Gastroesophageal sphincter (tissue), 4 donors: ENCODE results near the gene PDE11A. TPM values are rescaled to one million over a fixed set of nuclear protein-coding genes. Genes with fewer than 3 reads are reported as not detected.
A peak's percentile ranks its signal among the peaks of the same experiment; 100 is the strongest.

ENCODE experiments used
- ATAC-seq: fragments of 150-250 bp; one replicate; pipeline ENCODE4 v1.9.1; 2016; ENCODE audit warnings: mild to moderate bottlenecking, moderate library complexity
- H3K27ac ChIP-seq, 4 donors: fragments of 200-600 bp; sonication (generic) in 3 of 4; 1 replicate in 3 of 4; 2 replicates in 1 of 4; pipeline ENCODE4 v1.5.1; 2016 to 2019
- H3K27me3 ChIP-seq: fragments of 200-600 bp; sonication (generic); one replicate; pipeline ENCODE4 v1.5.1; 2019
- H3K36me3 ChIP-seq, 2 donors: fragments of 200-600 bp; sonication (generic); one replicate each; pipeline ENCODE4 v1.5.1; 2019; ENCODE audit warnings: control low read depth in 1 of 2
- H3K4me1 ChIP-seq, 3 donors: fragments of 200-600 bp; sonication (generic); 1 replicate in 2 of 3; 2 replicates in 1 of 3; pipeline ENCODE4 v1.5.1; 2016 to 2019; ENCODE audit warnings: control low read depth in 2 of 3
- H3K4me3 ChIP-seq, 2 donors: fragments of 200-600 bp; sonication (generic); one replicate each; pipeline ENCODE4 v1.5.1; 2019; ENCODE audit warnings: mild to moderate bottlenecking in 1 of 2, moderate library complexity in 1 of 2
- H3K9me3 ChIP-seq, 3 donors: fragments of 200-600 bp; sonication (generic); one replicate each; pipeline ENCODE4 v1.5.1; 2017 to 2019; ENCODE audit warnings: control low read depth in 2 of 3
- EP300 ChIP-seq: sonication (generic); formaldehyde crosslinking; IDR thresholded peaks from one replicate; pipeline ENCODE4 v1.6.1; 2017; ENCODE audit warnings: antibody characterized with exemption, mild to moderate bottlenecking
- POLR2A ChIP-seq, 2 donors: fragments of 450-650 bp; IDR thresholded peaks; one replicate each; pipeline ENCODE4 v1.6.1; 2017; ENCODE audit warnings: antibody characterized with exemption in 2 of 2, mild to moderate bottlenecking in 2 of 2, moderate library complexity in 1 of 2
- POLR2AphosphoS5 ChIP-seq: sonication (generic); formaldehyde crosslinking; IDR thresholded peaks from one replicate; pipeline ENCODE4 v1.6.1; 2017; ENCODE audit warnings: antibody characterized with exemption
- WGBS, 2 donors: methylation state at CpG; one replicate each; pipeline ENCODE4 v1.1.5; 2018; ENCODE audit warnings: low coverage in 1 of 2; 5-methylcytosine and 5-hydroxymethylcytosine counted together
- total RNA-seq, 4 donors: library from RNA; depleted of rRNA; stranded (reverse); fragments of >200 nt; gene quantifications; one replicate each; pipeline ENCODE4 v1.1.0, GENCODE V29; 2016
- TF ChIP-seq, protein P1 (sequence below), 4 experiments: fragments of 200-600 bp in 2 of 4; fragments of 450-650 bp in 2 of 4; sonication (generic) in 1 of 4; IDR thresholded peaks; one replicate each; pipeline ENCODE4 v1.5.1; 2017 to 2019; ENCODE audit warnings: antibody characterized with exemption in 4 of 4, mild to moderate bottlenecking in 2 of 4, moderate library complexity in 2 of 4

Gene PDE11A
- total RNA-seq, 4 donors from 2014 or later = 0.13 to 1.9 (median 0.16) TPM; not detected in 1

DNA sequence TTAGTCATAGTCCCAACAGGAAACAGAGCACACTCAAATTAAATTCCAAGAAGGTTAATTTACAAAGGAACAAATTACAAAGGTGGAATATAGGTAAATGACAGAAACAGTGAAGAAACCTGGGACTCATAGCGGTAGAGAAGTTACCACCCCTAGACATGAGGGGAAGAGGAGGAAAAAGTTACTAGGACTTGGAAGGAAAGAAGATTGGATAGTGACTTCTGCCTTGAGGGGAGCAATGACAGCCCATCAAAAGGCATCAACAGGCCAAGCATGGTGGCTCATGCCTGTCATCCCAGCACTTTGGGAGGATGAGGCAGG, 2.4 kb upstream of the PDE11A start:
- no peak for ATAC-seq
- H3K27ac ChIP-seq = no peak overlapping the region

DNA sequence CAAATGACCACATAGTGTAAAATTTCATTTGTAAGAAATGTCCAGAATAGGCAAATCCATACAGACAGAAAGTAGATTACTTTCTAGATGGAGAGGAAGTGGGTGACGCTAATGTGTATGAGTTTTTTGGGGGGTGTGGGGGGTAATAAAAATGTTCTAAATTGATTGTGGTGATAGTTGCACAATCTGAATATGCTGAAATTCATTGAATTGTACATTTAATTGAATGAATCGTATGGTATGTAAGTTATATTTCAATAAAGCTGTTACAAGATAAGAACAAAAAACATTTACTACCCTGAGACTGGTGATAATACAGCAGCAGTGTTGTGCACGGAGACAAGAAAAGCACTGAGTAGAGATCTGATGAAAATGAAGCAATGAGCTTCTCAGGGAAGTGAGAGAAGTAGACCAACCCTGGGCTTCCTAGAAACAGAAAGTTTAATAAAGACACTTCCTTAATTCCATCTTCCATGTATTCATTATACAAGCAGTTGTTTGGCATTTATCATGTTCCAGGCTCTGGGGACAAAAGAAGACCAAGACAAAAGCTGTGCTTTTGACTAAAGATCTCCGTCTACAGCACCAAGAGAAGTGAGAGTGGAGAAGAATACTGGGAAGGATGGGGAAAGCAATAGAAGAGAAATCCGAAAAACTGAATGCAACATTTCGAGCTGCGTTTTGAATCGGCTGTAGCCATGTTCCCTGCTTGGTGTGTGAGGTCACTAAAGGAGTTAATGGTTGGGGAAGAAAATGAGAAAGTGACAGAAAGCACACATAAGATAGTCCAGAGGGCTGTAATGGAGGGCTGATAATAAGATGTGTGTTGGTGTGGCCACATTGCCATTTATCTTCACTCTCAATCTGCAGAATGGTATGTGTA, 1.8 kb upstream of the PDE11A start:
- Histone ChIP-seq H3K4me1 (peaks cover 0 to 16% (median 3%) of the 10 kb centered on the region in 3 donors), H3K9me3 (no peaks in the 10 kb centered on the region), H3K36me3 (no peaks in the 10 kb centered on the region), H3K4me3 (no peak overlapping the region), H3K27ac (no peak overlapping the region), H3K27me3 (peaks cover 34% of the 10 kb centered on the region)
- ATAC-seq = no peak
- TF ChIP-seq, protein P1, sequence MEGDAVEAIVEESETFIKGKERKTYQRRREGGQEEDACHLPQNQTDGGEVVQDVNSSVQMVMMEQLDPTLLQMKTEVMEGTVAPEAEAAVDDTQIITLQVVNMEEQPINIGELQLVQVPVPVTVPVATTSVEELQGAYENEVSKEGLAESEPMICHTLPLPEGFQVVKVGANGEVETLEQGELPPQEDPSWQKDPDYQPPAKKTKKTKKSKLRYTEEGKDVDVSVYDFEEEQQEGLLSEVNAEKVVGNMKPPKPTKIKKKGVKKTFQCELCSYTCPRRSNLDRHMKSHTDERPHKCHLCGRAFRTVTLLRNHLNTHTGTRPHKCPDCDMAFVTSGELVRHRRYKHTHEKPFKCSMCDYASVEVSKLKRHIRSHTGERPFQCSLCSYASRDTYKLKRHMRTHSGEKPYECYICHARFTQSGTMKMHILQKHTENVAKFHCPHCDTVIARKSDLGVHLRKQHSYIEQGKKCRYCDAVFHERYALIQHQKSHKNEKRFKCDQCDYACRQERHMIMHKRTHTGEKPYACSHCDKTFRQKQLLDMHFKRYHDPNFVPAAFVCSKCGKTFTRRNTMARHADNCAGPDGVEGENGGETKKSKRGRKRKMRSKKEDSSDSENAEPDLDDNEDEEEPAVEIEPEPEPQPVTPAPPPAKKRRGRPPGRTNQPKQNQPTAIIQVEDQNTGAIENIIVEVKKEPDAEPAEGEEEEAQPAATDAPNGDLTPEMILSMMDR (IDR thresholded peaks at IDR 0.05) = no peak
- TF ChIP-seq EP300 (no peak), POLR2A (IDR thresholded peaks at IDR 0.05) (no peak), POLR2AphosphoS5 (no peak)
- WGBS, 2 donors = 79 to 91% methylated on average over 7 to 8 of the region's 8 CpGs

More for the DNA sequence above, 2.4 kb upstream of the PDE11A start:
- 93 to 100% methylated on average over 1 of the region's 1 CpG for WGBS, 2 donors
- H3K9me3 ChIP-seq = no peaks in the 10 kb centered on the region
- peaks cover 34% of the 10 kb centered on the region for H3K27me3 ChIP-seq
- TF ChIP-seq EP300 (no peak), POLR2AphosphoS5 (no peak), POLR2A (IDR thresholded peaks at IDR 0.05) (no peak)
- TF ChIP-seq, protein P1 (IDR thresholded peaks at IDR 0.05) = no peak
- no peak overlapping the region for H3K4me3 ChIP-seq
- no peaks in the 10 kb centered on the region for H3K36me3 ChIP-seq
- peaks cover 0 to 16% (median 3%) of the 10 kb centered on the region in 3 donors for H3K4me1 ChIP-seq

DNA sequence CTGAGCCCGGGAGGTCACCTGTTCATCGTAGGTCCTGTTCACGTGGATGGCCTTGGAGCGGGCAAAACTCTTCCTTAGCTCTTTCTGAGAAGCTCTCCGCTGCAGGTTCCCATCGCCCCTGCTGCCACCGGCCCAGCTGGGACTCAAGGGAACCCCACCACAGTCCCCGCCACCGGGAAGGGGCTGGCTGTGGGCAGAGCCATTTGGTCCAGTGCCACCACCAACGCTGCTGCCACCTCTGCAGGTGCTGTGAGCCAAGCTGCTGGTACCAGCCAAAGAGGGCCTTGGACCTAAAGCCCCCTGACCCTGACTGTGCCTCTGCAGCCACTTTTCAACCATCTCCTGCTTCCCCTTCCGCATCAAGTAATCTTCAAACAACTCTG, 586 bp downstream of the PDE11A start:
- ATAC-seq = no peak
- peaks cover 28% of the 10 kb centered on the region for H3K27me3 ChIP-seq
- H3K4me3 ChIP-seq = peak overlapping the region in 1 of 2 donors; percentile 51
- 51% methylated on average over 3 of the region's 11 CpGs; no CpG with 5 or more reads in 1 of the 2 donors for WGBS, 2 donors
- no peak overlapping the region for H3K27ac ChIP-seq
- TF ChIP-seq EP300 (no peak), POLR2AphosphoS5 (no peak), POLR2A (IDR thresholded peaks at IDR 0.05) (no peak)
- TF ChIP-seq, protein P1 (IDR thresholded peaks at IDR 0.05) = no peak
- H3K4me1 ChIP-seq = peaks cover 0 to 16% (median 3%) of the 10 kb centered on the region in 3 donors
- H3K9me3 ChIP-seq = no peaks in the 10 kb centered on the region
- no peaks in the 10 kb centered on the region for H3K36me3 ChIP-seq

DNA sequence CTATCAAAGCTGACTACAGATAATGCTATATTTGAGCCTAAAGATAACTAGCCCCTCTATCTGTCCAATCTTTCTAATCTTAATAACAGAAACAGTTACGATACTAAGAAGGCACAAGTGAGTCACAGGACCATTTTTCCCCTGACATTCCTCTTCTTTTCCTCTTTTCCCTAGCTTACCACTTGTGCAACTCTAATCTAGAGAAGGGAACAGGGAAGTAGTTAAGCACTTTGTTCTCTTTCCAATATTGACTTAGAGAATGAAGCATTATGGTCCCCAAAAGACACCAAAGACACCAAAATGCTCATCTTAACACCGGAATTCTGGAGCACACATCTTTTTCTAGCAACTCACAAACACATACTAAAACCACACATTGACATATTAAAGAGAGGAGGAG, 1.8 kb downstream of the PDE11A start:
- ATAC-seq = no peak

More for the DNA sequence above, 1.8 kb downstream of the PDE11A start:
- H3K4me3 ChIP-seq = no peak overlapping the region
- H3K27me3 ChIP-seq = peaks cover 23% of the 10 kb centered on the region
- no peaks in the 10 kb centered on the region for H3K36me3 ChIP-seq
- H3K27ac ChIP-seq = no peak overlapping the region
- 53 to 75% methylated on average over 2 of the region's 2 CpGs for WGBS, 2 donors
- TF ChIP-seq, protein P1 (IDR thresholded peaks at IDR 0.05) = no peak
- no peak for TF ChIP-seq POLR2A (IDR thresholded peaks at IDR 0.05)
- TF ChIP-seq POLR2AphosphoS5 = no peak
- H3K4me1 ChIP-seq = peaks cover 0 to 16% (median 3%) of the 10 kb centered on the region in 3 donors
- no peaks in the 10 kb centered on the region for H3K9me3 ChIP-seq
